Measurements from ENCODE around the gene PREP.
"Not testable (repeated sequence)": the region's sequence is repeated elsewhere in the genome, so short reads cannot be mapped to it uniquely, and the experiment has no call there.

Gene PREP

DNA sequence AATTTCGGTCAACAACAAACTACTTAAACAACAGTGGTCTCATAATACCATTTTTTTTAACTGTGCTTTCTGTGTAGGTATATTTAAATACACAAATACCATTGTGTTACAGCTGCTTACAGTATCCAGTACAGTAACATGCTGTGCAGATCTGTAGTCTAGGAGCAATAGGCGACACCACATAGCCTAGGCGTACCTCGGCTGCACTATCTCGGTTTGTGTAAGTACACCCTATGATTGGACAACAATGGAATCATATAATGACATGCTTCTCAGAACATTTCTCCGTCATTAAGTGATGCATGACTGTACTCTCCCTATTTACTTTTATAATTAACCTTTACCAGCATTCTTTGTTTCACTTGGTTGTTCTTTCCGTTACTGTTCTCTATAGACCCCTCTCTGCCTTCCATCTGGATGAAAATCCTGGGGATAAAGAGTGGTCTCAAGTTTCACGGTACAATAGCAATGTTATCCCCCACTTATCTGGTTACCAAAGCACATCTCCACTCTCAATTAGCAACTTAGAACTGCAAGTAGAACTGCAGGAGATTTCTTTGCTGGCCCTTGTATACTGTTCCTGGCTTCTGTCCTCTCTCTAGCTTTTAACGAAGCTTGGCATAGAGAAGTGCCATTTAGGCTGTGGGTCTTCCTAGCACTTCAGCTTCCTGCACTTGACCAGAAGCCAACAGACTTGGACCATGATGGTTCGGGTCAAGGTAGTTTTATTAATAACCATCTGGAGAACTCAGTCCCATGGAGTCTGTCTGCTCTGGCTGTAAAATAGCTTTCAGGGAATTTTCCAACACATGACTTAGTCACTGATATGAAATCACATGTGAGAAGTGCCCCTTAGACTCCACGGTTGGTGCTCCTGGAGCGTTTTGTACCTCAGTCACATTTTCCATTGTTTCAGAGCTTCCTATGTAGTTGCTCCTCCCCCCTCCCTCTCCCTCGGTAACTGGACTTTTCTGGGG lies 142.7 kb downstream of the PREP start:
- no peak for DNase-seq

DNA sequence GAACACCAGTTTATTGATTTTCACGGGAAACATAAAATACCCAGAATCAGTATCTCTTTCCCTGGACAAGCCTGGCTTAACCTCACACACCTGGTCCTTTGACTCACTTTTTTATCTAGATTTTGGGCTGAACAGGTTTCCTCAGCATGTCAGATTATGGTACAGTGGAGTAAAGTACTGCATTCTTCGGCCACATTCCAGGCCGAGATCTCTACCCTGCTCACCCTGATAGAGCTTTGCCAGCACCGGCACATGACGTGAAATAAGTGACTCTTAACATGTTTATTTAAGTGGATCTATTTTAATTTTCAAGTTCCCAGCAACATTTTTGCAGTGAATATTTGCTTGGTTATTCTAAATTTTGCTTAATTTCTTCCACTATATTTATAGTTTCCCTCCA lies 144.1 kb downstream of the PREP start:
- DNase-seq, result no peak

DNA sequence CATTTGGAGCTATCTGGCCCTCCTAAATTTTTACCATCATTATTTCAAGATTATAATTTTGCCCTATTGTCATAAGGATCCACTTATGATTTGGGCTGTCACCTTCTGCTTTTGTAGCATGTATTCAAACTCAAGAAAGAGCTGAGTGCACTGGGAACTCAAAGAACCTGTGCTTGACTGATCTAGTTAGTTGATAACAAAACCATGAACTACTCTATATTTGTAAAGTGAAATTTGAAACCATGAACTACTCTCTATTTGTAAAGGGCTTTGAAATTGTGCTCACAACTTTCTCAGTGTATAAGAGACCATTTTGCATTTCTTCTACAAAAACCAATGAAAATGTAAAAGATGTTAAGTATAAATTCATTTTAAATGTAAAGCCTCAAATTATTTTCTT lies 145.5 kb downstream of the PREP start:
- no peak for DNase-seq

DNA sequence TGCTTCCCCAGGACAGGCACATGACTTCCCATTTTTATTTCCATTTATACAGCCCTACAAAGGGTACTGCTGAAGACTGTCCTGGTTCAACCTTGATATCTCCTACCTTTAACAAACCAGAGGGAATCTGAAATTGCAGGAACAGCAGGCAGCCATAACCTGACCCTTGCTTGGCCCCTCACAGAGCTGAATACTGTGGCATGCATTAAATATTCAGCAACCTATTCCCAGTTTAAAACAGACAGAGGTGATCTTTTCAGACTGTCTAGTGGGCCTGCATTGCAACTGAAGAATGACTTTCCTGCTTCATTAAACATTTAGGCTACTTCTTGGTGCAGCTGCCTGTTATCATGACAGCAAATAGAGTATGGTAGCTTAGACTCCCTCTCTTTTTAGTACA lies 146.3 kb downstream of the PREP start:
- no peak for DNase-seq

DNA sequence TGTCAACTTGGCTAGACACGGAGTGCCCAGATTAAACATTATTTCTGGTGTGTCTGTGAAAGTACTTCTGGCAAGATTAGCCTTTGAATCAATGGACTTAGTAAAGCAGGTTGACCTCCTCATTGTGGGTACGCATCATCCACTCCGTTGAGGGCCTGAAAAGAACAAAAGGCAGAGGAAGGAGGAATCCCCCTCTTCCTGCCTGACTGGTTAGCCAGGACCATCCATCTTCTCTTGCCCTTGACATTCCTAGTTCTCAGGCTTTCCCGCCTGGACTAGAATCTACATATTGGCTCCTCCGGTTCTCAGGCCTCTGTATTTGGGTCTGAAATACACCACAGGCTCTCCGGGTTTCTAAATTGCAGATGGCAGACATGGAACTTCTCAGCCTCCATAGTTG lies 149.1 kb downstream of the PREP start:
- DNase-seq, result no peak

DNA sequence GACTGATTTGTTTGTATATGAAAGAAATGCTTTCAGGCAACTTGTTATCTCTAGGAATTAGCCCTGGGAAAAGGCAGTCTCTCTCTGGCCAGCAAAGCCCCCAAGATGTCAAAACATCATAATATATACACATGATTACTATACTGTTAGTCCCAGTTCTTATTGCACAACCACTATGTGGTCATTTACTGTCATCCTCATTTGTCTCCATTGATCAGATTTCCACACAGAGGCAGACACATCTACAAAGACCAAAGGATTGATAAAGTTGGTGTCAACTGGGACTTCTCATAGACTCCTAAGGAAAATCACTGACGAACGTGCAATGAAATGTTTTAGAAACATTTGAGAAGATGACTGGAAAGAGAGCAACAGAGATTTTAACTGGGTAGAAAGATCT lies 151.2 kb downstream of the PREP start:
- no peak for DNase-seq

DNA sequence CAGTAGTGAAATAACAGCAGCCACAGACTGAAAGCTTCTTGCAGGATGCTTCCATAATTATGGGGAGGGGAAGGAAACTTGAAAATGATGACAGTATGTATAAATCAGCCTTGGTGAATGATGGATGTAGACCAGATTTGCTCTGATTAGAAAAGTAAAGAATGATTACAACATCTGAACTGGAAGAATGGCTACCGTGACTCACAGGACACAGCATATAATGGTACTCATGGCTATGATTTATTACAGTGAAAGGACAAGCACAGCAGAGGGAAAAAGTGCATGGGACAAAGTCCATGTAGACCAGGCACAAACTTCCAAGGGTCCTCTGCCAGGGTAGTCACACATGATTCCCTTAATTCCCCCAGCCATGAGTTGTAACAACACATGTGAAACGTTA lies 152.3 kb downstream of the PREP start:
- no peak for DNase-seq

DNA sequence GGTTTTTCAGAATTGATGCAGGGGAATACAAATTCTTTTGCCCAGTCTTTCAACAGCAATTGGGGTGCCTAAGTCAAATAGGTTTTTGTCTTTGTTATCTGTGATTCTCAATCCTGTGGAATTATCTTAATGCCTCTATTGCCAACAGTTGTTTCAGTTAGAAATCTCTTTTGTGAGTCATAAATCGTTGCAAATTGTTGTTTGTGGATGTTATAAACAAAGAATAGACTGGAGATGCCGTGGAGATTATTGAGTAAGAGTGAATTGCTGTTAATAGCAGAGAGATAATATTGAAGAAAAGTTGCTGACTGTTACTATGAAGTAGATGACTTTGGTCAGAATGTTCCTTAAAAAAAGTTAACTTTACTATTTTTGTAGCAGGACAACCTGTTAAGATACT lies 159.4 kb downstream of the PREP start:
- no peak for DNase-seq

DNA sequence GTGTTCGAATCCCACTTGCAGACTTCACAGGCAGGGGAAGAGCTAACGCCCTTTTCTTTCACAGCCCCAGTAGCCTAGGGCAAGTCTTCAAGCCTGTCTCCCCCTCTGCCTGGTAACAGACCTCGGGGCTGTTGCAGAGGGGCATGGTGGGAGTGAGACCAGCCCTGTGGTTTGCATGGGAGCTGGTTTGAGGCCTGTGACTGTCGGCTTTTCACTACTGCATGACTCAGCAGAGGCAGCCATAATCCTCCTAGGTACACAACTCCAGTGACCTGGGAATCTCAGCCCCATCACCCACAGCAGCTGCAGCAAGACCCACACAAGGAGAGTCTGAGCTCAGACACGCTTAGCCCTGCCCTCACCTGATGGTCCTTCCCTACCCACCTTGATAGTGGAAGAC lies 167.7 kb downstream of the PREP start:
- DNase-seq, result no peak

DNA sequence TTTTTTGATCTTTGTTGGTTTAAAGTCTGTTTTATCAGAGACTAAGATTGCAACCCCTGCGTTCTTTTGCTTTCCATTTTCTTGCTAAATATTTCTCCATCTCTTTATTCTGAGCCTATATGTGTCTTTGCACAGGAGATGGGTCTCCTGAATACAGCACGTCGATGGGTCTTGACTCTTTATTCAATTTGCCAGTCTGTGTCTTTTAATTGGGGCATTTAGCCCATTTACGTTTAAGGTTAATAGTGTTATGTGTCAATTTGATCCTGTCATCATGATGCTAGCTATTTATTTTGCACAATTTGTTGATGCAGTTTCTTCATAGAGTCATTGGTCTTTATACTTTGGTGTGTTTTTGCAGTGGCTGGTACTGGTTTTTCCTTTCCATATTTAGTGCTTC lies 171.1 kb downstream of the PREP start:
- not testable (repeated sequence) for DNase-seq
